ENCODE data around the gene PPP1R7.
"Not testable (repeated sequence)": the region's sequence is repeated elsewhere in the genome, so short reads cannot be mapped to it uniquely, and the experiment has no call there.

Gene PPP1R7

DNA sequence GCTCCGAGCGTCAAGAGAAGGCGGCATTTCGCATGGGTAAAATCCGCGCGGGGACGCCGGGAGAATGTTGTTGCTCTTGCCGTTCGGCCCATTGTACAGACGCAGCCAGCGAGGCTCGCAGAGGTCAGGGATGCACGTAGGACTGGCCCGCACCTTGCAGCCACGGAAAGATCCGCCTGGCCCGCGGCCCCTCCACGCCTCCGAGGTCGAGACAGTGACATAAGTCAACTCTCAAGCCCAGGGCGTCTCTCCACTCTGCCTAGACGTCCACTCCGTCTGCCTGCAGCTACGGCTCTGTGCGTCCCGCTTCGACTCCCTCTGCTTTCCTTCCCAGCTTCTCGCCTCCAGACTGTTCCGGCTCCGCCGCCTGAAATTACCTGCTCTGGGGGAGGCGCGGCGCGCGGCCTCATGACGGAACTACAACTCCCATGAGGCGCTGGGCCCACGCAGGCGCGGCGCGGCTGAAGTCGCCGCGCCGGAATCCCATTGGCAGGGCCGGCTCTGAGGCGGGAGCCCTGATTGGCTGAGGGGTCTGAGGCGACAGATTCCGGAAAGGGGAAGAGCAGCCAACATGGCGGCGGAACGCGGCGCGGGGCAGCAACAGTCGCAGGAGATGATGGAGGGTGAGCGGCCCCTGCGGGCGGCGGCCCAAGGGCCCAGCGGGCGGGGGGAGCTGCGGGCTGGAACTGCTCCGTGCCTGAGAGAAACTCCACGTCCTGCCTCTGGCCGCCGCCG lies at the start of gene PPP1R7:
TSS of gene PPP1R7 (plus strand) at position 543 of the 735 bp plus-strand sequence. CDS start at position 572, 29 bp downstream.
- H3K27ac ChIP-seq (ENCODE audit: low read length) = peak within 1 kb of the TSS; percentile 53
- no peaks in the 10 kb centered on the region for H3K9me3 ChIP-seq (ENCODE audit: control insufficient read depth in 2 of 2, low read length in 2 of 2)
- peak within 1 kb of the TSS; percentile 72 to 84 for H3K9ac ChIP-seq (ENCODE audit: low read length in 2 of 2)
- H3K4me1 ChIP-seq (ENCODE audit: control insufficient read depth, insufficient read depth, low read length) = peaks cover 21% of the 10 kb centered on the region
- peaks cover 5 to 6% of the 10 kb centered on the region in 2 donors for H3K36me3 ChIP-seq (ENCODE audit: control insufficient read depth in 2 of 2, insufficient read depth in 2 of 2, low read length in 2 of 2)
- no peaks in the 10 kb centered on the region for H3K27me3 ChIP-seq (ENCODE audit: control insufficient read depth in 1 of 2, insufficient read depth in 2 of 2, low read length in 2 of 2)
- peak within 1 kb of the TSS; percentile 86 to 94 for H3K4me3 ChIP-seq (ENCODE audit: low read length in 2 of 2)

GRCh38 chr2:241102239-241102803 lies 47.9 kb upstream of the PPP1R7 start, which contains the start of gene MTERF4:
MTERF4 (minus strand) TSS chr2:241102287; CDS start chr2:241102273, 14 bp downstream.
- Histone ChIP-seq H3K27me3 (ENCODE audit: control insufficient read depth in 1 of 2, insufficient read depth in 2 of 2, low read length in 2 of 2) (no peaks in the 10 kb centered on the region), H3K4me1 (ENCODE audit: control insufficient read depth, insufficient read depth, low read length) (peaks cover 21% of the 10 kb centered on the region), H3K36me3 (ENCODE audit: control insufficient read depth in 2 of 2, insufficient read depth in 2 of 2, low read length in 2 of 2) (peaks cover under 1 to 11% of the 10 kb centered on the region in 2 donors), H3K27ac (ENCODE audit: low read length) (peak within 1 kb of the TSS; percentile 76), H3K4me3 (ENCODE audit: low read length in 2 of 2) (peak within 1 kb of the TSS; percentile 58 to 93), H3K9me3 (ENCODE audit: control insufficient read depth in 2 of 2, low read length in 2 of 2) (no peaks in the 10 kb centered on the region), H3K9ac (ENCODE audit: low read length in 2 of 2) (peak within 1 kb of the TSS; percentile 77 to 95)

- Histone ChIP-seq H3K27ac (ENCODE audit: low read length) (peak overlapping the region; percentile 76), H3K9me3 (ENCODE audit: control insufficient read depth in 2 of 2, low read length in 2 of 2) (no peaks in the 10 kb centered on the region), H3K4me1 (ENCODE audit: control insufficient read depth, insufficient read depth, low read length) (peaks cover 21% of the 10 kb centered on the region), H3K4me3 (ENCODE audit: low read length in 2 of 2) (peak overlapping the region; percentile 58 to 93), H3K36me3 (ENCODE audit: control insufficient read depth in 2 of 2, insufficient read depth in 2 of 2, low read length in 2 of 2) (peaks cover 0 to 7% of the 10 kb centered on the region in 2 donors), H3K9ac (ENCODE audit: low read length in 2 of 2) (peak overlapping the region; percentile 77 to 95), H3K27me3 (ENCODE audit: control insufficient read depth in 1 of 2, insufficient read depth in 2 of 2, low read length in 2 of 2) (no peaks in the 10 kb centered on the region)
Observed at GRCh38 chr2:241103176-241103595, 47.1 kb upstream of the PPP1R7 start.

DNA sequence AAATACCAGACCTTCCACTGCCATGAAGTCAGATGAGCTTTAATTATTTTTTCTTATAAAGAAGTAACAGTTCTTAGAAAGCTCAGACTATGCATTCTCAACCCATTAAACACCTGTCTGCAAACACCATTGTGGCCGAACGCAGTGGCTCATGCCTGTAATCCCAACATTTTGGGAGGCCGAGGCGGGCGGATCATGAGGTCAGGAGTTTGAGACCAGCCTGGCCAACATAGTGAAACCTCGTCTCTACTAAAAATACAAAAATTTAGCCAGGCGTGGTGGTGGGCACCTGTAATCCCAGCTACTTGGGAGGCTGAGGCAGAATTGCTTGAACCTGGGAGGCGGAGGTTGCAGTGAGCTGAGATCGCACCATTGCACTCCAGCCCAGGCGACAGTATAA lies 45.7 kb upstream of the PPP1R7 start:
- not testable (repeated sequence) for H3K27me3 ChIP-seq (ENCODE audit: control insufficient read depth in 1 of 2, insufficient read depth in 2 of 2, low read length in 2 of 2); H3K9ac ChIP-seq (ENCODE audit: low read length in 2 of 2); H3K27ac ChIP-seq (ENCODE audit: low read length); H3K9me3 ChIP-seq (ENCODE audit: control insufficient read depth in 2 of 2, low read length in 2 of 2); H3K36me3 ChIP-seq (ENCODE audit: control insufficient read depth in 2 of 2, insufficient read depth in 2 of 2, low read length in 2 of 2); H3K4me3 ChIP-seq (ENCODE audit: low read length in 2 of 2)
- peaks cover 19% of the 10 kb centered on the region for H3K4me1 ChIP-seq (ENCODE audit: control insufficient read depth, insufficient read depth, low read length)

DNA sequence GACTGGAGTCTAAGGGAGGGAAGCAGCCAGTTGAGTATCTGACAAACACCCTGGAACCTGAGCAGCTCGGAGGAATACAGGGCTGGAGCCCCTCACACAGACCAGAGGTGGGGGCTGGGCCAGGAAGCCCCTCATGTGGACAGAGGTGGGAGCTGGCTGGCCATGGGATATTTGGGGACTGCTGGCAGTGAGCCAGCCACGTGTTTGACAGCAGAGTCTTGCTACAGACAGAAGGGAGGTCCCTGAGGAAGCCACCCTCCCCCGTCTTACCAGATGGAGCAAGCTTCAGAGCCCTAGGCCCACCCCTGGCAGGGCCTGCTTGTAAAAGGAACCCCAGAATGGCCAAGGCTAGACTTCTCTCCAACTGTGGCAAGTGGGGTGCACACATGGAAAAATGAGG lies 44.6 kb upstream of the PPP1R7 start:
- H3K27me3 ChIP-seq (ENCODE audit: control insufficient read depth in 1 of 2, insufficient read depth in 2 of 2, low read length in 2 of 2) = no peaks in the 10 kb centered on the region
- no peaks in the 10 kb centered on the region for H3K36me3 ChIP-seq (ENCODE audit: control insufficient read depth in 2 of 2, insufficient read depth in 2 of 2, low read length in 2 of 2)
- H3K9me3 ChIP-seq (ENCODE audit: control insufficient read depth in 2 of 2, low read length in 2 of 2) = no peaks in the 10 kb centered on the region
- no peak overlapping the region for H3K9ac ChIP-seq (ENCODE audit: low read length in 2 of 2)
- no peak overlapping the region for H3K27ac ChIP-seq (ENCODE audit: low read length)
- no peak overlapping the region for H3K4me3 ChIP-seq (ENCODE audit: low read length in 2 of 2)
- peaks cover 17% of the 10 kb centered on the region for H3K4me1 ChIP-seq (ENCODE audit: control insufficient read depth, insufficient read depth, low read length)

GRCh38 chr2:241107031-241107783 lies 43.1 kb upstream of the PPP1R7 start:
- no peaks in the 10 kb centered on the region for H3K27me3 ChIP-seq (ENCODE audit: control insufficient read depth in 1 of 2, insufficient read depth in 2 of 2, low read length in 2 of 2)
- no peak overlapping the region for H3K27ac ChIP-seq (ENCODE audit: low read length)
- no peak overlapping the region for H3K9ac ChIP-seq (ENCODE audit: low read length in 2 of 2)
- no peak overlapping the region for H3K4me3 ChIP-seq (ENCODE audit: low read length in 2 of 2)
- H3K4me1 ChIP-seq (ENCODE audit: control insufficient read depth, insufficient read depth, low read length) = peaks cover 7% of the 10 kb centered on the region
- no peaks in the 10 kb centered on the region for H3K36me3 ChIP-seq (ENCODE audit: control insufficient read depth in 2 of 2, insufficient read depth in 2 of 2, low read length in 2 of 2)
- no peaks in the 10 kb centered on the region for H3K9me3 ChIP-seq (ENCODE audit: control insufficient read depth in 2 of 2, low read length in 2 of 2)

DNA sequence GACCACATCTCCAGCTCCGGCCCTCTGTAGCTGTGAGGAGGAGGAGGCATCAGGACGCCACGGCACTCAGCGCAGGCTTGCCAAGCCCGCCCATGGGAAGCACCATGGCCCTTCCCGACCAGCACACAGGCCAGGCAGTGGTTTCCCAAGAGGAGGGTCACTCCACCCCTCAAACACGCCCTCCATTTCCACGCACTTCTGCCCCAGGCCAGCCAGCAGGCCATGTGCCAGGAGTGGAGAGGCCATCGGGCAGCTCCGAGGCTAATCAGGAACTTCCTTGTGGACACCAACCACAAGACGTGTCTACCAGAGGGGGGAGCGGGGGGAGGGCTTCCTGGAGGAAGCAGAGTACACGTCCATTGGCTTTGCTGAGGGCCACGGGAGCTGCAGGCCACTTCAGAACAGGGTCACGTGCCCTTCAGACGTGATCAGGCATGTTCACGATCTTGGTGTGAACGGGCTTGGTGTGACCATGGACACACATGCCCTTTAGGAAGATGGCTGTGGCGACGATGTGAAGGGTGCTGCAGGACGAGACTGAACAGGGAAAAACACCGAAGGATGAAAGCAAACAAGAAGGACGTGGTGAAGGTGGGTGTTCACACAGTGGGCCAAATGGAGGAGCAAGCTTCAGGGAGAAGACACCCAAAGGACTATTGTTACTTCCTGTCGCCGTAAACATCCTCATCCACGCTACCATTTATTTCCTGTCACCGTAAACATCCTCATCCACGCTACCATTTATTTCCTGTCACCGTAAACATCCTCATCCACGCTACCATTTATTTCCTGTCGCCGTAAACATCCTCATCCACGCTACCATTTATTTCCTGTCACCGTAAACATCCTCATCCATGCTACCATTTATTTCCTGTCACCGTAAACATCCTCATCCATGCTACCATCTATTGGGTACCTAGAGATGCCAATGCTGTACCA lies 41.7 kb upstream of the PPP1R7 start:
- H3K27me3 ChIP-seq (ENCODE audit: control insufficient read depth in 1 of 2, insufficient read depth in 2 of 2, low read length in 2 of 2) = no peaks in the 10 kb centered on the region
- no peaks in the 10 kb centered on the region for H3K9me3 ChIP-seq (ENCODE audit: control insufficient read depth in 2 of 2, low read length in 2 of 2)
- no peaks in the 10 kb centered on the region for H3K36me3 ChIP-seq (ENCODE audit: control insufficient read depth in 2 of 2, insufficient read depth in 2 of 2, low read length in 2 of 2)
- H3K27ac ChIP-seq (ENCODE audit: low read length) = no peak overlapping the region
- H3K4me1 ChIP-seq (ENCODE audit: control insufficient read depth, insufficient read depth, low read length) = no peaks in the 10 kb centered on the region
- no peak overlapping the region for H3K9ac ChIP-seq (ENCODE audit: low read length in 2 of 2)
- no peak overlapping the region for H3K4me3 ChIP-seq (ENCODE audit: low read length in 2 of 2)

- Histone ChIP-seq H3K4me3 (ENCODE audit: low read length in 2 of 2) (no peak overlapping the region), H3K27ac (ENCODE audit: low read length) (no peak overlapping the region), H3K4me1 (ENCODE audit: control insufficient read depth, insufficient read depth, low read length) (no peaks in the 10 kb centered on the region), H3K9ac (ENCODE audit: low read length in 2 of 2) (no peak overlapping the region), H3K27me3 (ENCODE audit: control insufficient read depth in 1 of 2, insufficient read depth in 2 of 2, low read length in 2 of 2) (no peaks in the 10 kb centered on the region), H3K9me3 (ENCODE audit: control insufficient read depth in 2 of 2, low read length in 2 of 2) (no peaks in the 10 kb centered on the region), H3K36me3 (ENCODE audit: control insufficient read depth in 2 of 2, insufficient read depth in 2 of 2, low read length in 2 of 2) (no peaks in the 10 kb centered on the region)
Observed at GRCh38 chr2:241109210-241110088, 40.8 kb upstream of the PPP1R7 start.

DNA sequence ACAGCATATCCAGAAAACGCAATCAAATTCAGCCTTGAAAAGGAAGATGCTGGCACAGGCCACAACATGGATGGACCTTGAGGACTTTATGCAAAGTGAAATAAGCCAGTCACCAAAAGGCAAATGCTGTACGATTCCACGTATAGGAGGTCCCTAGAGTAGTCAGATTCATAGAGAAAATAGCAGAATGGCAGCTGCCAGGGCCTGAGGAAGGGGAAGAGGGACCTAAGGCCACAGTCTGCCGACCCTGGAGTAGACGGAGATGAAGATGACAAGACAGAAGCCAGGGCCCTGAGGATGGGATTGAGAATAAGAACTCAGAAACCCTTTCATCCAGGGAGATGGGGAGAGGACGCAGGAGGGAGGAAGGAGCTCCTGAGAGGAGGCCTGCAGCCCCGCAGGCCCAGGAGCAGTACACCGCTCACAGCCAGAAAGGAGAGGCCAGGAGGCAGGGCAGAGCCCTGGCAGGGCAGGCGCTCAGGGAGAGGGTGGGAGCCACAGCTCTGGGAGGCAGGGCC lies 40.1 kb upstream of the PPP1R7 start:
- H3K27me3 ChIP-seq (ENCODE audit: control insufficient read depth in 1 of 2, insufficient read depth in 2 of 2, low read length in 2 of 2) = no peaks in the 10 kb centered on the region
- no peaks in the 10 kb centered on the region for H3K9me3 ChIP-seq (ENCODE audit: control insufficient read depth in 2 of 2, low read length in 2 of 2)
- no peaks in the 10 kb centered on the region for H3K4me1 ChIP-seq (ENCODE audit: control insufficient read depth, insufficient read depth, low read length)
- H3K36me3 ChIP-seq (ENCODE audit: control insufficient read depth in 2 of 2, insufficient read depth in 2 of 2, low read length in 2 of 2) = no peaks in the 10 kb centered on the region
- no peak overlapping the region for H3K4me3 ChIP-seq (ENCODE audit: low read length in 2 of 2)
- H3K9ac ChIP-seq (ENCODE audit: low read length in 2 of 2) = no peak overlapping the region
- no peak overlapping the region for H3K27ac ChIP-seq (ENCODE audit: low read length)

Measured in stomach smooth muscle (tissue), 2 donors.